Progenitor cell of endocrine pancreas (in vitro differentiated cells): ENCODE results near the gene PPP2R2C. TPM values are rescaled to one million over a fixed set of nuclear protein-coding genes. Genes with fewer than 3 reads are reported as not detected.

Experiments
- DNase-seq: peaks from one replicate; pipeline ENCODE4 v3.0.0; 2021; ENCODE audit warnings: low spot score; ENCODE audit not compliant: unreplicated experiment
- H3K27ac Mint-ChIP-seq: 2 replicates; pipeline ENCODE4 v1.8.0; 2021; ENCODE audit warnings: mild to moderate bottlenecking, moderate library complexity, mixed read lengths
- H3K27me3 Mint-ChIP-seq: 2 replicates; pipeline ENCODE4 v1.8.0; 2021; ENCODE audit warnings: mixed read lengths
- H3K36me3 Mint-ChIP-seq: 2 replicates; pipeline ENCODE4 v1.8.0; 2022; ENCODE audit warnings: mixed read lengths; ENCODE audit not compliant: insufficient read depth
- H3K4me1 Mint-ChIP-seq: 2 replicates; pipeline ENCODE4 v1.8.0; 2021; ENCODE audit warnings: low read depth, mixed read lengths
- H3K4me3 Mint-ChIP-seq: 2 replicates; pipeline ENCODE4 v1.8.0; 2021; ENCODE audit warnings: low read depth, mild to moderate bottlenecking, moderate library complexity, mixed read lengths
- H3K9me3 Mint-ChIP-seq: 2 replicates; pipeline ENCODE4 v1.8.0; 2021; ENCODE audit warnings: low read depth, mixed read lengths
- CTCF ChIP-seq: fragments of 200-600 bp; sonication (generic); IDR thresholded peaks from one replicate; pipeline ENCODE4 v1.5.0; 2021; ENCODE audit warnings: antibody characterized with exemption, mild to moderate bottlenecking; ENCODE audit not compliant: unreplicated experiment
- total RNA-seq: library from RNA; stranded (reverse); gene quantifications from 2 replicates; pipeline ENCODE4 v1.2.1, GENCODE V29; 2021

Gene PPP2R2C
- total RNA-seq, 1 donor from 2014 or later: 0.19 TPM

- H3K36me3 Mint-ChIP-seq: no peaks in the 10 kb centered on the region
- H3K4me3 Mint-ChIP-seq: no peak overlapping the region
- H3K4me1 Mint-ChIP-seq: no peaks in the 10 kb centered on the region
- TF ChIP-seq CTCF: no peak
- no peak for DNase-seq
- H3K9me3 Mint-ChIP-seq: peaks cover 4% of the 10 kb centered on the region
- H3K27me3 Mint-ChIP-seq: peaks cover 4% of the 10 kb centered on the region
- H3K27ac Mint-ChIP-seq: no peak overlapping the region
Observed at GRCh38 chr4:6516281-6516680, 43.9 kb upstream of the PPP2R2C start.

- no peak for DNase-seq
- Mint-ChIP-seq H3K36me3 (peaks cover 2% of the 10 kb centered on the region), H3K9me3 (peaks cover 7% of the 10 kb centered on the region), H3K27me3 (peaks cover 4% of the 10 kb centered on the region), H3K27ac (no peak overlapping the region), H3K4me3 (no peak overlapping the region), H3K4me1 (peaks cover 8% of the 10 kb centered on the region)
- no peak for TF ChIP-seq CTCF
Observed at GRCh38 chr4:6513678-6514077, 41.3 kb upstream of the PPP2R2C start.

GRCh38 chr4:6509587-6509986 is 37.2 kb upstream of the PPP2R2C start:
- no peak for DNase-seq

GRCh38 chr4:6507345-6507744 is 34.9 kb upstream of the PPP2R2C start:
- no peak for DNase-seq
- Mint-ChIP-seq H3K27me3 (peaks cover 10% of the 10 kb centered on the region), H3K4me1 (peaks cover 9% of the 10 kb centered on the region), H3K4me3 (no peak overlapping the region), H3K36me3 (peaks cover 4% of the 10 kb centered on the region), H3K9me3 (peaks cover 22% of the 10 kb centered on the region), H3K27ac (no peak overlapping the region)
- no peak for TF ChIP-seq CTCF

More at GRCh38 chr4:6509587-6509986, 37.2 kb upstream of the PPP2R2C start:
- peak overlapping the region; percentile 6 for H3K27ac Mint-ChIP-seq
- no peaks in the 10 kb centered on the region for H3K27me3 Mint-ChIP-seq
- peaks cover 9% of the 10 kb centered on the region for H3K4me1 Mint-ChIP-seq
- peaks cover 12% of the 10 kb centered on the region for H3K9me3 Mint-ChIP-seq
- peaks cover 4% of the 10 kb centered on the region for H3K36me3 Mint-ChIP-seq
- TF ChIP-seq CTCF: no peak
- no peak overlapping the region for H3K4me3 Mint-ChIP-seq

GRCh38 chr4:6506616-6507140 is 34.3 kb upstream of the PPP2R2C start:
- H3K4me1 Mint-ChIP-seq: peaks cover 9% of the 10 kb centered on the region
- no peak for DNase-seq
- peaks cover 22% of the 10 kb centered on the region for H3K9me3 Mint-ChIP-seq
- H3K36me3 Mint-ChIP-seq: peaks cover 4% of the 10 kb centered on the region
- no peak for TF ChIP-seq CTCF
- no peak overlapping the region for H3K27ac Mint-ChIP-seq
- H3K4me3 Mint-ChIP-seq: no peak overlapping the region
- H3K27me3 Mint-ChIP-seq: peaks cover 11% of the 10 kb centered on the region
